CD4-positive, alpha-beta T cell treated with Interleukin-15 for 4 hours (primary cell): Measurements from ENCODE around the gene UBQLN1.
"Not testable (repeated sequence)": the region's sequence is repeated elsewhere in the genome, so short reads cannot be mapped to it uniquely, and the experiment has no call there.

Source experiments
- DNase-seq: peaks from one replicate; pipeline ENCODE4 v3.0.0-alpha.2; 2020; ENCODE audit warnings: low spot score

UBQLN1 gene

GRCh38 chr9:83707768-83708514 lies at the start of gene UBQLN1:
Gene UBQLN1, minus strand, starts transcription at chr9:83707958. Its CDS starts 279 bp downstream, at chr9:83707679.
- peak; percentile 88 for DNase-seq

GRCh38 chr9:83754383-83754977 lies 46.7 kb upstream of the UBQLN1 start:
- no peak for DNase-seq

- no peak for DNase-seq
These were observed 41.9 kb upstream of the UBQLN1 start for GRCh38 chr9:83749706-83750105.

- DNase-seq = no peak
These were observed 36.4 kb upstream of the UBQLN1 start for GRCh38 chr9:83744206-83744605.

- DNase-seq = no peak
These were observed 26.0 kb upstream of the UBQLN1 start for GRCh38 chr9:83733739-83734138.

- DNase-seq = not testable (repeated sequence)
These were observed 21.0 kb upstream of the UBQLN1 start for GRCh38 chr9:83728591-83729368.

GRCh38 chr9:83724436-83724835 lies 16.7 kb upstream of the UBQLN1 start:
- DNase-seq = no peak

- DNase-seq = no peak
These were observed 15.2 kb upstream of the UBQLN1 start for GRCh38 chr9:83722726-83723495.

- DNase-seq = no peak
These were observed 13.8 kb upstream of the UBQLN1 start for GRCh38 chr9:83721509-83721908.

GRCh38 chr9:83715794-83716193 lies 8.0 kb upstream of the UBQLN1 start:
- no peak for DNase-seq

- DNase-seq = no peak
These were observed 7.5 kb upstream of the UBQLN1 start for GRCh38 chr9:83715221-83715620.

- no peak for DNase-seq
These were observed 6.6 kb upstream of the UBQLN1 start for GRCh38 chr9:83714329-83714728.

- DNase-seq = peak; percentile 59
These were observed 879 bp upstream of the UBQLN1 start for GRCh38 chr9:83708515-83709158.

GRCh38 chr9:83707518-83707767 lies 315 bp downstream of the UBQLN1 start:
- DNase-seq = no peak

GRCh38 chr9:83706676-83707517 lies 861 bp downstream of the UBQLN1 start:
- peak; percentile 59 for DNase-seq

GRCh38 chr9:83705219-83705651 lies 2.5 kb downstream of the UBQLN1 start:
- not testable (repeated sequence) for DNase-seq

GRCh38 chr9:83701769-83702168 lies 6.0 kb downstream of the UBQLN1 start:
- no peak for DNase-seq

- DNase-seq = no peak
These were observed 6.5 kb downstream of the UBQLN1 start for GRCh38 chr9:83701286-83701685.

GRCh38 chr9:83699615-83700014 lies 8.1 kb downstream of the UBQLN1 start:
- DNase-seq = no peak

- no peak for DNase-seq
These were observed 8.7 kb downstream of the UBQLN1 start for GRCh38 chr9:83698976-83699585.

GRCh38 chr9:83691492-83691891 lies 16.3 kb downstream of the UBQLN1 start:
- DNase-seq = no peak
